Measurements from ENCODE around the gene ERCC1. TPM values are rescaled to one million over a fixed set of nuclear protein-coding genes. Genes with fewer than 3 reads are reported as not detected.
A peak's percentile ranks its signal among the peaks of the same experiment; 100 is the strongest.

ERCC1 gene
- total RNA-seq, 1 experiment from 2014 or later = 62.4 TPM

- no peak overlapping the region for H2AFZ ChIP-seq (ENCODE audit: low read length)
- no peaks in the 10 kb centered on the region for H3K79me2 ChIP-seq (ENCODE audit: insufficient read depth, low read length)
- H3T11ph ChIP-seq (ENCODE audit: low read length) = no peak overlapping the region
- TF ChIP-seq, protein P1, sequence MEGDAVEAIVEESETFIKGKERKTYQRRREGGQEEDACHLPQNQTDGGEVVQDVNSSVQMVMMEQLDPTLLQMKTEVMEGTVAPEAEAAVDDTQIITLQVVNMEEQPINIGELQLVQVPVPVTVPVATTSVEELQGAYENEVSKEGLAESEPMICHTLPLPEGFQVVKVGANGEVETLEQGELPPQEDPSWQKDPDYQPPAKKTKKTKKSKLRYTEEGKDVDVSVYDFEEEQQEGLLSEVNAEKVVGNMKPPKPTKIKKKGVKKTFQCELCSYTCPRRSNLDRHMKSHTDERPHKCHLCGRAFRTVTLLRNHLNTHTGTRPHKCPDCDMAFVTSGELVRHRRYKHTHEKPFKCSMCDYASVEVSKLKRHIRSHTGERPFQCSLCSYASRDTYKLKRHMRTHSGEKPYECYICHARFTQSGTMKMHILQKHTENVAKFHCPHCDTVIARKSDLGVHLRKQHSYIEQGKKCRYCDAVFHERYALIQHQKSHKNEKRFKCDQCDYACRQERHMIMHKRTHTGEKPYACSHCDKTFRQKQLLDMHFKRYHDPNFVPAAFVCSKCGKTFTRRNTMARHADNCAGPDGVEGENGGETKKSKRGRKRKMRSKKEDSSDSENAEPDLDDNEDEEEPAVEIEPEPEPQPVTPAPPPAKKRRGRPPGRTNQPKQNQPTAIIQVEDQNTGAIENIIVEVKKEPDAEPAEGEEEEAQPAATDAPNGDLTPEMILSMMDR (conservative IDR thresholded peaks at IDR 0.05) = no peak
- peaks cover 10% of the 10 kb centered on the region for H3K23me2 ChIP-seq (ENCODE audit: insufficient read length, low read depth, low read length, poor library complexity, severe bottlenecking)
- Mint-ChIP-seq H3K4me3 (peak overlapping the region in 1 of 2 experiments; percentile 40; a peak in 1 of 5 replicates), H3K27me3 (ENCODE audit: low read depth) (no peaks in the 10 kb centered on the region), H3K36me3 (ENCODE audit: insufficient read depth in 1 of 3, low read depth in 3 of 3) (peaks cover 17 to 42% (median 41%) of the 10 kb centered on the region in 3 experiments; a peak in 6 of 7 replicates), H3K27ac (no peak overlapping the region), H3K4me1 (peaks cover 23 to 30% of the 10 kb centered on the region in 2 experiments), H3K9me3 (no peaks in the 10 kb centered on the region; a peak in 1 of 5 replicates)
- no peak overlapping the region for H4K8ac ChIP-seq (replicated peaks; ENCODE audit: insufficient read length, low read depth, low read length)
- H2BK120ac ChIP-seq (ENCODE audit: low read depth, low read length, poor library complexity, severe bottlenecking) = no peak overlapping the region
- no peak for DNase-seq
- H3K56ac ChIP-seq (ENCODE audit: insufficient read length, low read depth, low read length) = no peak overlapping the region
- H3K4ac ChIP-seq (ENCODE audit: low read depth, low read length) = no peak overlapping the region
- no peak overlapping the region for H2BK15ac ChIP-seq (ENCODE audit: low read depth, low read length)
- H3K14ac ChIP-seq (ENCODE audit: insufficient read depth, low read length) = no peak overlapping the region
- H3K9ac ChIP-seq (ENCODE audit: extremely low read depth, insufficient read length, low read length) = no peak overlapping the region
- no peak overlapping the region for H2BK20ac ChIP-seq (ENCODE audit: low read depth, low read length, poor library complexity, severe bottlenecking)
- no peak overlapping the region for H4K91ac ChIP-seq (ENCODE audit: insufficient read length, low read depth, low read length)
- no peaks in the 10 kb centered on the region for H3K27me3 ChIP-seq (ENCODE audit: insufficient read depth, low read length)
- no peak overlapping the region for H3K18ac ChIP-seq (ENCODE audit: insufficient read length, low read depth, low read length)
- H2BK5ac ChIP-seq (ENCODE audit: insufficient read length, low read length) = no peak overlapping the region
- H3K79me1 ChIP-seq (ENCODE audit: insufficient read depth, low read depth, low read length, poor library complexity, severe bottlenecking) = no peaks in the 10 kb centered on the region
- no peak overlapping the region for H3K4me2 ChIP-seq (ENCODE audit: insufficient read depth, insufficient read length, low read length)
- no CpG with 5 or more reads among the region's 6 CpGs for WGBS (ENCODE audit: extremely low coverage, insufficient read length, low lambda C conversion rate)
- no peak overlapping the region for H2AK5ac ChIP-seq (ENCODE audit: insufficient read length, low read length)
- no peak overlapping the region for H3K23ac ChIP-seq (ENCODE audit: insufficient read length, low read depth, low read length)
- no peaks in the 10 kb centered on the region for H3K9me3 ChIP-seq (ENCODE audit: control insufficient read depth, low read depth, low read length)
- peaks cover 2% of the 10 kb centered on the region; the same call in 1 of the 2 replicates for H3K4me1 ChIP-seq (ENCODE audit: insufficient read depth, low read length)
- no peak overlapping the region for H2BK12ac ChIP-seq (ENCODE audit: insufficient read length, low read depth, low read length)
- no peak overlapping the region for H3K27ac ChIP-seq (ENCODE audit: insufficient read length, low read depth, low read length)
- H4K20me1 ChIP-seq (ENCODE audit: control insufficient read depth, insufficient read depth, insufficient read length) = no peaks in the 10 kb centered on the region
- no peak overlapping the region for H4K5ac ChIP-seq (ENCODE audit: insufficient read length, low read depth, low read length)
These were observed 2.8 kb downstream of the ERCC1 start for GRCh38 chr19:45420871-45421270.

All from H9 (cell line).